AG10803 (cell line): ENCODE results near the gene RASAL2.
A peak's percentile ranks its signal among the peaks of the same experiment; 100 is the strongest.

Experiments used
- DNase-seq: peaks from one replicate; pipeline ENCODE4 v3.0.0; 2010; ENCODE audit warnings: low read depth
- H3K4me3 ChIP-seq: 2 replicates; pipeline ENCODE4 v1.5.1; 2011; ENCODE audit warnings: mild to moderate bottlenecking, low read length, control low read depth
- CTCF ChIP-seq: conservative IDR thresholded peaks from 2 replicates; pipeline ENCODE4 v1.5.1; 2011; ENCODE audit warnings: mild to moderate bottlenecking, low read length, control low read depth, inconsistent platforms

The RASAL2 gene

GRCh38 chr1:178277793-178278530, 184.1 kb downstream of the RASAL2 start:
- TF ChIP-seq CTCF = no peak
- no peak for DNase-seq
- H3K4me3 ChIP-seq = no peak overlapping the region

DNA sequence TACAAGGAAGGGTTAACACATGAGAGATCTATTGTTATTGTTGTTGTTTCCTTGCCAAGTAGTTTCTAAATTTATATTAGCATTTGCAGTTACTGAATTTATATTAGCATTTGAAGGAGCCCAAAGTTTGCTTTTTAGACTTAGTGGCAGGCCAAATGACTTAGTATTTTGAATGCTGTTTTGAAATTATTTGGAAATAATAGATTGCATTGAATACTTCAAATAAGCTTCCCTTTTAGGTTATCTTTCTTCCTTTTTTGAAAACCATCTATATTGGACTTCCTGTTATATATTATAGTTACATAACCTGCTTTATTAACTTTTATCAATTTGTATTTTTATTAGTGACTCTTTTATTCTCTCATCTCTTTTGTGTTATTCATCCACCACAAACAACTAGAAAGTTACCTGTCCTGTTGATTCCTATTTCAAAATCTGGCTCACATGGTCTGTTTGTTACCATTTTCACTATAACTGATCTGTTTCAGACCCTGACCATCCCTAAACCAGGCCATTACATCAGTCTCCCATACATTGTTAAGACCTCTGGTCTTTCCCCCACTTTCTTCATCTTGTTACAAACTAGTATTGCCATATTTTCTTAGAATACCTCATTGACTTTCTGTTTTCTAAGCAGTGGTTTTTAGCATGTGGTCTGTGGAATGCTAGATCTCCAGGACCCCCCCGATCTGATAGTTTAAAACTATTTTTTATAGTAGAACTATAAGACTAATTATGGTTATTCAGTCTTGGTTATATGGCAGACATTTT, 185.2 kb downstream of the RASAL2 start:
- DNase-seq = no peak
- TF ChIP-seq CTCF = no peak
- H3K4me3 ChIP-seq = no peak overlapping the region

DNA sequence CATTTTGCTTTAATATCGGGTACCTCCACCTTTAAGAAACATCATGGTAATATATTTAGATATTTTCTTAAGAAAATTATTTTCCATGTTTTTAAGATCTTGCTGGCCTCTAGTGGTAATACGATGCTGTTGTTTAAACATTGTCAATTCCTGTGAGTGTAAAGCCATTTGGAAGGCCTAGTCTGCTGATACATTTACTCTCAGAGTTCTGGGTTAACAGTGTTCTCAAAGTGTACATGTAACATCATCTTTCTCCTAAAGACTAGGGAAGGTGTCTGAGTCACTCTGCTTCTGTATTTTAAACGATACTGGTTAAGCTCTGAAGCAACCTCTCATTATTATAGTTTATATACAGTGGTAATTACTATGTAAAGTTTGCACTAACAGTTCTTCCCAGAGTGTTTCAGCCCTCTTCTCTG, 189.1 kb downstream of the RASAL2 start:
- peak; percentile 69 for DNase-seq
- TF ChIP-seq CTCF = peak; percentile 76
- H3K4me3 ChIP-seq = no peak overlapping the region

DNA sequence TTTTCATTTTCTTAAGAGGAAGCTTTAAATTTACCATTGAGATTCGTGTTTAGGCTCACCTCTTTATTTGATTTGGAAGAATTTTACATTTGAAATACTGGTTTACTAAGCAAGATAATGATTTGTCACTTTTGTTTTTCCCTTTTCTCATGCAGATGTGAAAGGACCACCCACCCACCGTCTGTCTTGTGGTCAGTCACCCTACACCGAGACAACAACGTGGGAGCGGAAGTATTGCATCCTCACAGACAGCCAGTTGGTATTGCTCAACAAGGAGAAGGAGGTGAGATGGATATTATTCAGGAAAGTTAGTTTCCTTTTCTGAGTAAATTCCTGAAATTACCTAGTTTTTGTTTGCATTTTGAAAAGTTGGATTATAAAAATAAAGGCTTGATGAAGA, 189.5 kb downstream of the RASAL2 start:
- no peak overlapping the region for H3K4me3 ChIP-seq
- no peak for TF ChIP-seq CTCF
- DNase-seq = peak; percentile 15

- H3K4me3 ChIP-seq = no peak overlapping the region
- DNase-seq = no peak
- TF ChIP-seq CTCF = no peak
These were observed 190.2 kb downstream of the RASAL2 start for GRCh38 chr1:178284058-178284457.

- TF ChIP-seq CTCF = no peak
- no peak overlapping the region for H3K4me3 ChIP-seq
- DNase-seq = no peak
These were observed 197.3 kb downstream of the RASAL2 start for GRCh38 chr1:178291166-178291565.

- TF ChIP-seq CTCF = no peak; the same call in 1 of the 2 replicates
- no peak overlapping the region for H3K4me3 ChIP-seq
- DNase-seq = peak; percentile 7
These were observed 200.8 kb downstream of the RASAL2 start for GRCh38 chr1:178294654-178295053.
